H1 (cell line): ENCODE data around the gene ANKRD36C.

Experiments used
- HDAC6 ChIP-seq: IDR thresholded peaks from one replicate; pipeline ENCODE4 v1.7.1; 2012; ENCODE audit warnings: low read depth, mild to moderate bottlenecking, inconsistent platforms, low read length, moderate library complexity
- POLR2A ChIP-seq, 2 experiments: IDR thresholded peaks; 1 replicate in 1 of 2; 2 replicates in 1 of 2; pipeline ENCODE4 v1.6.1; 2011; ENCODE audit warnings: low read depth in 2 of 2, low read length in 2 of 2, mild to moderate bottlenecking in 2 of 2; ENCODE audit errors: control extremely low read depth in 1 of 2

DNA sequence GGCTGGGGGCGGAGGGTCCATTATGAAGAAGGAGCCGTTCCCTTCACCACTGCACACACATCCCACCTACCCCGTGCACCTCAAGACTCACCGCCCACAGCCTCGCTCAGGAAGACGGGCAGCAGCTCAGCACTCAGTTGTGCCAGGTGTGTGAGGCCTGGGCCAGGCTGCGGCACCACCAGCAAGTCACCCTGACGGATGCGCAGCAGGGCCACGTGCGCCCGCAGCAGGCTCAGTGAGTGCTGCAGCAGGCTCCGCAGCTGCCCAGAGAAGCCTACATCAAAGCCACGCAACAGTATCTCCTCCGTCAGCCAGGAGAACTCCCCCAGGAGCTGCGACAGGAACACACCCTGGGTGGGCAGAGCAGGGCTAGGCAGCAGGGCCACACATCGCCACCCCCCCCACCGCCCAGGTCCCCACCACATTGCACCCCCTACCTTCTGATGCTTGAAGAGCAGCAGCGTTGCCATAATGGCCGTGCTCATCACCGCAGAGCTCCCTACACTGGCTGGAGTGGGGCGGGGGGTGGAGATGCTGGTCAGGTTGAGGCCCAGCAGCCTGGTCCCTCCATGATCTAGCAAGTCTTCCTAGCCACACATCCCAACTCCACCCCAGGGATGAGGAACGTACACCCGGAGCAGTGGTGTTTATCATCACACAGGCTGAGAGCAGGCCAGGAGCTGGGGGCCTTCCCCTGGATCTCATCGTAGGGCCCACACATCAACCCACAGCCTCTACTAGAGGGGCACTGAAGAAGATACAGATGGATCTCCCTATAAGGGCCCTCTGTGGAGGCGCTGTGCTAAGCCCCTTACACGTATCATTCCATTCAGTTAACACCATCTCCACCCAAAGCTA, 32.9 kb upstream of the ANKRD36C start:
- TF ChIP-seq HDAC6 (no peak), POLR2A (IDR thresholded peaks at IDR 0.05; ENCODE audit: control extremely low read depth in 1 of 2, low read depth in 2 of 2, low read length in 2 of 2) (no peak)
